ENCODE measurements around the gene ROBO1.

Gene ROBO1

DNA sequence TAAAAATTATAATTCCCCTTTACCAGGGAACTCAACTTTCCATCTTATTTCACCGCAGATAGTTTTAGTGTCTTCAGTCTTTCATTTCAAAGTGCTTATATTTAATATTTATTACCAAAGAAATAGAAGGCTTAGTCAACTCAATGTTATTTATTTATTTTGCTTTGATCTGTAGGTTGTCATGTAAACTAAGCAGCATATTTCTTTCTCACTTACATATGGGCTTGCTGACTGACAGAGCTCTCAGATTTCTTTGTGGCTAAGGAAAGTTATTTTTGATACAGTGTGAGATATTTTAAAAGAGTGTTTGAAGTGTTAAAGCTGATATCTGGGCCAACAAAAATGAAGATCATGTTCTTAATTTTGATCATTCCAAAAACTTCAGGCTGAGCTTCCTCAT is 331.4 kb downstream of the ROBO1 start:
- DNase-seq: no peak

- DNase-seq: no peak
These were observed 340.7 kb downstream of the ROBO1 start for GRCh38 chr3:79427081-79427480.

DNA sequence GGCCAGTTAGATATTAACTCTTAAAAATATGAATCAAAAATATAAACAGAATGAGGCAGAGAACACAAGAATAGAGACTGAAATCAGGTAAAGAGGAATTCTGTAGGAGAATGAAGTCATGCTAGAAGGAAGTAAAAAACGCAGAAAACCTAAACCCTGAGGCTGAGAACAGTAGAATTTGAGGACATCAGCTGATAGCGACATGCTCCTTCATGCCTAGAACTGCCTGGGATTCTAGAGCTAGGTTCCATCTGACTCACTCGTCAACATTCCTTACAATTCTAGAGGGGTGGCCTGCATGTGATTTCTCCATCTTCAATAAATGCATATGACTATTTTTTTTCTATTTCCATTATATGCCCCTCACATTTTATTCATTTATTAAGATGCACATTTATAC is 343.0 kb downstream of the ROBO1 start:
- DNase-seq: no peak

DNA sequence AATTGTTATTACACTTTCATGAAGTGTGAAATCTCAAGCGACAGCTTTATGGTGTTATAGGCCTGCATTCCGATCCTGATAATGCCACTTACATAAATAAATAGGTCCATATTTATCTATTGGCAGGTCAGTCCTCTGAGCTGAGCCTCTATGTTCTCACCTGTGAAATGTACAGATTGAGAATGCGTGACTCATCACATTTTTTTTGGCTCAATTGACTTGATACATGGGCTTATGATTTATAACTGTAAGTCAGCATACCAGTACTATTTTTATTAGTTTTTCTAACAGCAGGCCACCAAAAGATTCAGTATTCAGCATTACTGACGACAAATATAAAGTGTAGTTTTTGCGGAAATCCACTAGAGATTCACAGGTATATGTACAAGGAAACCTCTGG is 344.4 kb downstream of the ROBO1 start:
- DNase-seq: no peak

- DNase-seq: no peak
These were observed 346.5 kb downstream of the ROBO1 start for GRCh38 chr3:79421273-79421672.

- no peak for DNase-seq
These were observed 348.8 kb downstream of the ROBO1 start for GRCh38 chr3:79418855-79419621.

GRCh38 chr3:79415356-79415755 is 352.4 kb downstream of the ROBO1 start:
- DNase-seq: no peak

GRCh38 chr3:79414806-79415205 is 353.0 kb downstream of the ROBO1 start:
- DNase-seq: no peak

DNA sequence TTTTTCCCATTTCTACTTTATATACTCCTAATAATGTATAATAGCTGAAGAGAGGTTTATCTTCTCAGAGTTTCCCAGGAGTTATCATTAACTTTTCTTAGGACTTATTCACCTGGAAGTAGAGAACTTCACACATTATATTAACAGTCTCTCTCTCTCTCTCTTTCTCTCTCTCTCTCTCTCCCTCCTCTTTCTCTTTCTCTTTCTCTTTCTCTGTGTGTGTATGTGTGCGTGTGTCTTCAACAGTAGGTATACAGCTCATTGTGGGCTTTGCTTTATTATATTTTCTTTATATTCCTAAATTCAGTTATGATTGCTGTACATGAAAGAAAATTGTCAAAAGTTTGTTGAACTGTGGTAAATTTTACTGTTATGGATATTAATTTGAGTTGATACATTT is 353.8 kb downstream of the ROBO1 start:
- no peak for DNase-seq

- DNase-seq: no peak
These were observed 355.3 kb downstream of the ROBO1 start for GRCh38 chr3:79412537-79412936.

DNA sequence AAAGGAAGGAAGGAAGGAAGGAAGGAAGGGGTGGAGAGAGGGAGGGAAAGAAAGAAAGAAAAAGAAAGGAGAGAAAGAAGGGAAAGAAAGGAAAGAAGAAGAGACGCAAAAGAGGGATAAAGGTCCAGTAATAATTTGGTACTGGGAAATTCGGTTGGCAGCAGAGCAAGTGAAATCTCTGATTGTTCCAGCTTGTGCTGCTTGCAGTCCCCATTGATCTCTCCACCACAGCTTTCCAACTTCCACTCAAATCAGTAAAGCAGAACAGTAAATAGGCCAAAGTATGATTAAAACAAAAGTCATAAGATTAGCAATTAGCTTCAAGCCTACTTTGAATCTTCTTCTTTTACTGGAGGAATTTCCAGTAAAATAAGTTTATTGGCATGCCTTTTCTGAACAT is 357.2 kb downstream of the ROBO1 start:
- DNase-seq: no peak

DNA sequence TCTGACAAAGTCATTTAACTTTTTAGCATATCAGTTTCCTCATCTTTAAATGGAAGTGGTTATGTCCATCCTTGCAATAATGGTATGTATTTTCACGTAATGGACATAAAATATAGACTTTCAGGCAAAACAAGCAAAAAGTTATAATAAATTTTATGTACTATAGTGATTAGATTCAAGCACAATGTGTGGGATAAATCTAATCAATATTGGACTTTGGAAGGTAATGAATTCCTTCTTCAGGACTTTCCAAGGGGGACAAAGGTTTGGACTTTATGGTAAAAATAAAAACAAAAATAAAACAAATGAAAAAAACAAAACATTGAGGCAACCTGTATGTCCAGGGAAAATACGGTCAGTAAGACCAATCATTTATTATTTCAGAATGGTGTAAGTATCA is 357.7 kb downstream of the ROBO1 start:
- no peak for DNase-seq

GRCh38 chr3:79406175-79406574 is 361.6 kb downstream of the ROBO1 start:
- DNase-seq: no peak

DNA sequence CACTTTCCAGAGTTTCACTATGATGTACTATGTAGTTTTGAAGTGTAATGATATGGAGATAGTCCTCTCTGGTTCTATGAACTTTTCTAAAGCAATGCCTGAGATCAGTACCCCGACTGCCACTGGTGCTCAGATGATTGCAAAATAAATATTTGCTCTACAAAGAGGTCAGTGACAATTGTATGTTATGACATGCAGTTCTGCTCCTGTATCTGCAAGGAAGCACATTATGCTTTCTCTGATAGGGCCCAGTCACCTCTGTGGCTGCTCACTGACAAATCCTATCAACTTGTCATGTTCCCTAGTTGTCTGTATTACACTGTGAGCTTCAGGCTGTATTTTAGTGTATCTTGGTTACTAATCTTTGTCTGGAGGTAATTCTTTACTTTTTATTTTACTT is 362.6 kb downstream of the ROBO1 start:
- no peak for DNase-seq

GRCh38 chr3:79396595-79396994 is 371.2 kb downstream of the ROBO1 start:
- DNase-seq: no peak

- DNase-seq: no peak
These were observed 375.3 kb downstream of the ROBO1 start for GRCh38 chr3:79392479-79392878.

DNA sequence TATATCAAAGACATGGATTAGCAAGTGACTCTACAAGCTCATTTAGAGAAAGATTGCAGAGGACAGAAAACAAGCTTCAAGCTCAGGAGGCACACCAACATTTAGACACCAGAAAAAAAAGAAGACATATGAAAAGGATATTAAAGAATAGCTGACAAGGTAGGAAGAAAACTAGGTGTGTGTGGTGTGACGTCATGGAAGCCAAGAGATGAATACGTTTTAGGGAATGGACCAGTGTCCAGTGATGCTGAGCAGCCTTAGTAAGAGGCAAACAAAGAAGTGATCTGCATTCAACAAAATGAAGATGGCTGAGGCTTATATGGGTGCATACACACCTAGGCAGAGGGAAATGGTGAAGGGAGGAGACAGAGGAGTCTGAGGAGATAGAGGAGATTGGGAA is 377.4 kb downstream of the ROBO1 start:
- no peak for DNase-seq

- no peak for DNase-seq
These were observed 382.6 kb downstream of the ROBO1 start for GRCh38 chr3:79385211-79385610.

GRCh38 chr3:79383402-79384012 is 384.3 kb downstream of the ROBO1 start:
- no peak for DNase-seq

- no peak for DNase-seq
These were observed 387.2 kb downstream of the ROBO1 start for GRCh38 chr3:79380581-79380980.

DNA sequence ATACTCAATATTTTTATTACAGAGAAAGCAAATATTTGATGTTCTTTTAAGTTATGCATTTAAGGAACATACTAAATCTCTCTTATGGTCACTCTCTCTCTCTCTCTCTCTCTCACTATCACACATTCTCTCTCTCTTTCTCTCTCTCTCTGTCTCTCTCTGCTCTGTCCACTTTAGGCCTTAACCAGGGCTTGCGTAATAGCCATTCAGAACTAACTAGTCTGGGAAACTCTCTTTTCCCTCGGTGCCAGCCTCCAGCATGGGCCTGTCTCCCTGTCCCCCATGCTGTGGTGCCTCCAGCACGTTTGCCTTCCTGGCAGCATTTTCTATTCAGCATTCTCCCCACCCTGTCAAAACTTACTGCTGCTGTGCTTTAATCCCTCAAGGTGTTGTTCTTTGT is 389.7 kb downstream of the ROBO1 start:
- DNase-seq: no peak

GRCh38 chr3:79369306-79369705 is 398.5 kb downstream of the ROBO1 start:
- no peak for DNase-seq

DNA sequence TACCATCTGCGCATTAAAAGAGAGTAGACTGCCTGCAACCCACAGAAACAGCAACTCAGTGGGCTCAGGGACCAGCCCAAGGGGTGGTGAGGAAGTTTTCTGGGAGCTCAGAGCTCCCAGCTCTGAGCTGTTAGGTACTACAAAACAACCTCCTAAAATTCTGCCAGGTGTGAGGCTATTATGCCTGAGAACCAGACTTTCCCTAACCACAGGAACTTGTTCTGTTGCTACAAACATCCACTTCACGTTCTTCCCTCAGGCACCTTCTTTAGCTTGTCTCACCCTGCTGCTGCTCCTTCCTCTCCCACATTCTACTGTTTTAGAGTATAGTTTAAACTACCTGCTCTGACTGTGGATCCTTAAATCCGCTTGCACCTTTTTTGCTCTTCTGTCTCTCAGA is 399.4 kb downstream of the ROBO1 start:
- no peak for DNase-seq

GRCh38 chr3:79367803-79368202 is 400.0 kb downstream of the ROBO1 start:
- no peak for DNase-seq

DNA sequence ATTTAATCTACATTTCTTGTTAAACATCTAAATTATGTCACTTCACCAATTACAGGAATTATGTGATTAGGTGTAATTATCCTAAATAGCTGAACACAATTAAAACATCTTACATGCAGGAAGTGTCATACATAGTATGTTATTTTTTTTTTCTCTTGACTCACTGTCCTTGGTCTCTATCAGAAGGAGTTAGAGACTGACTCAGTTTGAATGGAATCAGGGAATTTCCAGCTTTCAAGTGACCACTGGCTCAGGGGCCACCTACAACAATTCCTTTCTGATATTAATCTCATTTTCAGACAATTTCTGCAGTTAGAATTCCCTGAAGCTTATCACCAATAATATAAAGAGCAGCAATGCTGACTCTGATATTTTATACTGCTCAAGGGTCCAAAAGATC is 400.7 kb downstream of the ROBO1 start:
- no peak for DNase-seq
